K562 (cell line): ENCODE results near the gene LCLAT1. TPM values are rescaled to one million over a fixed set of nuclear protein-coding genes. Genes with fewer than 3 reads are reported as not detected.
A peak's percentile ranks its signal among the peaks of the same experiment; 100 is the strongest.

ENCODE experiments used
- ATAC-seq: fragments of 200-7000 bp; cut with Tn5 transposase; 3 replicates; pipeline ENCODE4 v1.9.1; 2020; ENCODE audit warnings: moderate library complexity
- BruUV-seq: library from RNA; stranded (reverse); fragments of 400-500 nt; replicated peaks from 2 replicates; lab custom pipeline; 2021; lab: Mats Ljungman, UMichigan
- CTCF ChIA-PET: fragments of 300-600 bp; formaldehyde crosslinking; extraction: SDS; loops from one replicate; lab custom pipeline; 2021; ENCODE audit warnings: low intra/inter-chr PET ratio; lab: Yijun Ruan, JAX
- POLR2A ChIA-PET: fragments of 300-600, 350-650 bp; sonication (Branson Sonifier 250); formaldehyde crosslinking; extraction: SDS; loops from one replicate; lab custom pipeline; 2021; ENCODE audit warnings: antibody characterized with exemption, inconsistent platforms; lab: Yijun Ruan, JAX
- DNase-seq, 4 experiments: peaks; one replicate each; pipeline versions ENCODE4 v3.0.0 to v3.0.0-alpha.2; 2011 to 2018; ENCODE audit warnings: low spot score in 3 of 4, mixed read lengths in 3 of 4; ENCODE audit errors: extremely low read depth in 1 of 4
- FAIRE-seq: peaks from 2 replicates; lab custom pipeline; 2011; peaks lifted over from hg19 to GRCh38; lab: Jason Lieb, UNC
- H2AFZ ChIP-seq: 2 replicates; pipeline ENCODE4 v1.6.0; 2011; ENCODE audit warnings: low read depth, low read length, control low read depth, inconsistent platforms
- H3K27ac ChIP-seq: fragments of 200-600 bp; 3 replicates; pipeline ENCODE4 v1.8.0; 2011; ENCODE audit warnings: low read depth, mild to moderate bottlenecking, control low read depth, inconsistent platforms, low read length, moderate library complexity, mixed read lengths; ENCODE audit errors: extremely low read depth
- H3K27me3 ChIP-seq, 2 experiments: fragments of 300-600 bp in 1 of 2; 2 replicates in 1 of 2; 3 replicates in 1 of 2; pipeline versions ENCODE4 v1.6.0 to v1.8.0; 2011; ENCODE audit warnings: inconsistent platforms in 2 of 2, low read length in 2 of 2, mild to moderate bottlenecking in 1 of 2, mixed read lengths in 1 of 2, moderate library complexity in 1 of 2; ENCODE audit not compliant: control insufficient read depth in 2 of 2, insufficient read depth in 2 of 2
- H3K36me3 ChIP-seq: fragments of 300-600 bp; 3 replicates; pipeline ENCODE4 v1.8.0; 2011; ENCODE audit warnings: mild to moderate bottlenecking, low read length, inconsistent platforms; ENCODE audit not compliant: control insufficient read depth, insufficient read depth
- H3K4me1 ChIP-seq, 2 experiments: fragments of 200-600 bp in 1 of 2; replicated peaks in 1 of 2; 2 replicates in 1 of 2; 3 replicates in 1 of 2; pipeline versions ENCODE4 v1.5.1 to v1.8.0; 2011; ENCODE audit warnings: inconsistent platforms in 2 of 2, low read length in 2 of 2, mild to moderate bottlenecking in 1 of 2, mixed read lengths in 1 of 2, moderate library complexity in 1 of 2; ENCODE audit not compliant: control insufficient read depth in 2 of 2, insufficient read depth in 2 of 2
- H3K4me2 ChIP-seq: 2 replicates; pipeline ENCODE4 v1.6.1; 2011; ENCODE audit warnings: low read length, control low read depth, inconsistent platforms, mixed read lengths; ENCODE audit not compliant: insufficient read depth
- H3K4me3 ChIP-seq: fragments of 200-600 bp; sonication (generic), shearing (Covaris generic); 2 replicates; pipeline ENCODE4 v1.5.1; 2016; ENCODE audit warnings: control low read depth, inconsistent platforms
- H3K79me2 ChIP-seq: fragments of 200-600 bp; 3 replicates; pipeline ENCODE4 v1.8.0; 2011; ENCODE audit warnings: low read length, inconsistent platforms; ENCODE audit not compliant: control insufficient read depth, insufficient read depth
- H3K9ac ChIP-seq, 2 experiments: 2 replicates each; pipeline versions ENCODE4 v1.6.0 to v1.6.1; 2011; ENCODE audit warnings: low read depth in 2 of 2, low read length in 2 of 2, control low read depth in 1 of 2, inconsistent platforms in 1 of 2, mild to moderate bottlenecking in 1 of 2, mixed read lengths in 1 of 2; ENCODE audit not compliant: insufficient read depth in 1 of 2
- H3K9me1 ChIP-seq: one replicate; pipeline ENCODE4 v1.6.0; 2011; ENCODE audit warnings: inconsistent platforms, mild to moderate bottlenecking, low read length, moderate library complexity; ENCODE audit not compliant: control insufficient read depth, insufficient read depth
- H3K9me3 ChIP-seq: replicated peaks from 2 replicates; pipeline ENCODE4 v1.5.1; 2011; ENCODE audit warnings: low read depth, low read length, inconsistent platforms; ENCODE audit not compliant: control insufficient read depth, insufficient read depth
- H4K20me1 ChIP-seq: replicated peaks from 2 replicates; pipeline ENCODE4 v1.6.1; 2011; ENCODE audit warnings: low read length, inconsistent platforms, mixed read lengths; ENCODE audit not compliant: control insufficient read depth, insufficient read depth
- ADNP ChIP-seq: fragments of 200-800 bp; sonication (Bioruptor generic); IDR thresholded peaks from 2 replicates; pipeline ENCODE4 v1.6.1; 2016; ENCODE audit warnings: missing genetic modification characterization, missing compliant biosample characterization
- ATF7 ChIP-seq: fragments of 450-650 bp; IDR thresholded peaks from 2 replicates; pipeline ENCODE4 v1.7.1; 2014; ENCODE audit warnings: mild to moderate bottlenecking, moderate library complexity
- BACH1 ChIP-seq: fragments of 200-800 bp; sonication (Bioruptor generic); IDR thresholded peaks from 2 replicates; pipeline ENCODE4 v1.6.1; 2016; ENCODE audit warnings: missing genetic modification characterization, missing compliant biosample characterization
- CBFA2T2 ChIP-seq: fragments of 450-650 bp; conservative IDR thresholded peaks from 2 replicates; pipeline ENCODE4 v1.6.1; 2017; ENCODE audit warnings: mild to moderate bottlenecking
- CCNT2 ChIP-seq: IDR thresholded peaks from 2 replicates; pipeline ENCODE4 v1.6.1; 2011; ENCODE audit warnings: borderline replicate concordance, low read depth, mild to moderate bottlenecking, moderate library complexity, mixed read lengths, low read length; ENCODE audit not compliant: insufficient read length; ENCODE audit errors: extremely low read depth
- CREM ChIP-seq: IDR thresholded peaks from 2 replicates; pipeline ENCODE4 v1.6.1; 2014; ENCODE audit warnings: antibody characterized with exemption, low read depth
- ESRRA ChIP-seq: fragments of 450-650 bp; IDR thresholded peaks from 2 replicates; pipeline ENCODE4 v1.6.1; 2014; ENCODE audit warnings: low read depth, mild to moderate bottlenecking, moderate library complexity, borderline replicate concordance
- ETS2 ChIP-seq: IDR thresholded peaks from 2 replicates; pipeline ENCODE4 v1.6.1; 2016; ENCODE audit warnings: borderline replicate concordance, missing genetic modification characterization, mild to moderate bottlenecking, moderate library complexity, missing compliant biosample characterization; ENCODE audit not compliant: poor library complexity, severe bottlenecking
- GABPB1 ChIP-seq: sonication (generic); formaldehyde crosslinking; IDR thresholded peaks from 2 replicates; pipeline ENCODE4 v1.8.0; 2022; ENCODE audit warnings: mild to moderate bottlenecking, missing genetic modification reagents
- GTF2E2 ChIP-seq: fragments of 200-800 bp; sonication (Bioruptor generic); IDR thresholded peaks from 2 replicates; pipeline ENCODE4 v1.6.1; 2016; ENCODE audit warnings: missing genetic modification characterization, missing compliant biosample characterization
- MAFG ChIP-seq: fragments of 450-650 bp; conservative IDR thresholded peaks from 2 replicates; pipeline ENCODE4 v1.6.1; 2016; ENCODE audit warnings: missing genetic modification characterization, missing compliant biosample characterization
- MLLT1 ChIP-seq, 2 experiments: fragments of 450-650 bp; IDR thresholded peaks; 2 replicates each; pipeline ENCODE4 v1.6.1; 2016
- TFAP4 ChIP-seq: sonication (generic); formaldehyde crosslinking; IDR thresholded peaks from 2 replicates; pipeline ENCODE4 v1.8.0; 2022; ENCODE audit warnings: missing genetic modification reagents, mild to moderate bottlenecking, moderate library complexity, borderline replicate concordance
- XRCC5 ChIP-seq: fragments of 200-400 bp; formaldehyde crosslinking; IDR thresholded peaks from 2 replicates; pipeline ENCODE4 v1.6.1; 2017; ENCODE audit warnings: low read depth, mild to moderate bottlenecking, low read length
- ZKSCAN8 ChIP-seq: fragments of 200-800 bp; sonication (Bioruptor generic); IDR thresholded peaks from 2 replicates; pipeline ENCODE4 v1.6.1; 2016; ENCODE audit warnings: missing genetic modification characterization, missing compliant biosample characterization
- ZNF3 ChIP-seq: fragments of 250-450 bp; sonication (Bioruptor Pico); IDR thresholded peaks from 2 replicates; pipeline ENCODE4 v1.5.0; 2021; ENCODE audit warnings: mild to moderate bottlenecking, moderate library complexity
- WGBS: fragments of 100-300 bp; shearing (Covaris generic); methylation state at CpG from one replicate; pipeline ENCODE4 v1.1.6; 2016; ENCODE audit warnings: low coverage, mixed read lengths; ENCODE audit not compliant: insufficient coverage; ENCODE audit errors: missing lambda C conversion rate; 5-methylcytosine and 5-hydroxymethylcytosine counted together
- in situ Hi-C: fragments of 300-500 bp; cut with MboI; formaldehyde crosslinking; loops from 4 replicates; pipeline ENCODE4 v1.15.0; 2018; ENCODE audit warnings: inconsistent platforms, mixed read lengths
- intact Hi-C: fragments of 100-400 bp; cut with micrococcal nuclease; formaldehyde crosslinking; loops from 2 replicates; pipeline ENCODE4 v1.14.2; 2022
- polyA plus RNA-seq, 8 experiments: library from polyadenylated mRNA; depleted of rRNA in 4 of 8; stranded (reverse) in 5 of 8; unstranded in 3 of 8; fragments of >200 nt; fragmentation: Nextera tagmentation in 2 of 8; fragmentation: Illumina TruSeq in 1 of 8; extraction: Ambion mirVana in 2 of 8; extraction: Trizol in 1 of 8; gene quantifications; 2 replicates each; pipeline versions ENCODE4 v1.2.1 to v1.2.3, GENCODE V29; 2011 to 2014; ENCODE audit warnings: inconsistent platforms in 1 of 8, missing spikeins in 1 of 8
- total RNA-seq, 7 experiments: library from RNA; depleted of rRNA in 6 of 7; stranded (reverse); fragments of >200 nt in 6 of 7; fragmentation: Illumina TruSeq in 2 of 7; extraction: Trizol in 2 of 7; gene quantifications; 2 replicates each; pipeline versions ENCODE4 v1.2.1 to v1.2.3, GENCODE V29; 2011 to 2021; ENCODE audit warnings: low replicate concordance in 1 of 7
- TF ChIP-seq, protein P1 (sequence below): fragments of 450-650 bp; IDR thresholded peaks from 2 replicates; pipeline ENCODE4 v1.6.1; 2017; ENCODE audit warnings: mild to moderate bottlenecking, moderate library complexity
- TF ChIP-seq, protein P2 (sequence below): sonication (generic); formaldehyde crosslinking; IDR thresholded peaks from 2 replicates; pipeline ENCODE4 v1.8.1; 2023; ENCODE audit warnings: mild to moderate bottlenecking, missing genetic modification reagents

Gene LCLAT1
- total and polyA plus RNA-seq, 9 of the 15 experiments (the other 6 are each of a cell fraction or from before 2014, with no cell fraction given): 8.9 to 63.3 (median 25.4) TPM

- peak overlapping the region; percentile 22; the same call in 1 of the 2 replicates for H2AFZ ChIP-seq
- no peak overlapping the region; the same call in 2 of the 3 replicates for H3K27ac ChIP-seq
- in situ Hi-C loops: no loop called here
- TF ChIP-seq GABPB1 (CRISPR knock-in tag) (no peak), CREM (0 out of 2 replicates have a peak, but pooled peaks have one; percentile 35), GTF2E2 (tag) (no peak), ATF7 (no peak), ZNF3 (CRISPR knock-in tag) (no peak), TFAP4 (CRISPR knock-in tag) (no peak), MAFG (no peak), ADNP (tag) (no peak), BACH1 (tag) (no peak), CCNT2 (no peak), ESRRA (no peak), XRCC5 (no peak), MLLT1 (IDR thresholded peaks at IDR 0.05) (no peak), CBFA2T2 (no peak), ETS2 (no peak), ZKSCAN8 (0 out of 2 replicates have a peak, but pooled peaks have one; percentile 10)
- TF ChIP-seq, protein P1, sequence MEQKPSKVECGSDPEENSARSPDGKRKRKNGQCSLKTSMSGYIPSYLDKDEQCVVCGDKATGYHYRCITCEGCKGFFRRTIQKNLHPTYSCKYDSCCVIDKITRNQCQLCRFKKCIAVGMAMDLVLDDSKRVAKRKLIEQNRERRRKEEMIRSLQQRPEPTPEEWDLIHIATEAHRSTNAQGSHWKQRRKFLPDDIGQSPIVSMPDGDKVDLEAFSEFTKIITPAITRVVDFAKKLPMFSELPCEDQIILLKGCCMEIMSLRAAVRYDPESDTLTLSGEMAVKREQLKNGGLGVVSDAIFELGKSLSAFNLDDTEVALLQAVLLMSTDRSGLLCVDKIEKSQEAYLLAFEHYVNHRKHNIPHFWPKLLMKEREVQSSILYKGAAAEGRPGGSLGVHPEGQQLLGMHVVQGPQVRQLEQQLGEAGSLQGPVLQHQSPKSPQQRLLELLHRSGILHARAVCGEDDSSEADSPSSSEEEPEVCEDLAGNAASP: no peak
- TF ChIP-seq, protein P2, sequence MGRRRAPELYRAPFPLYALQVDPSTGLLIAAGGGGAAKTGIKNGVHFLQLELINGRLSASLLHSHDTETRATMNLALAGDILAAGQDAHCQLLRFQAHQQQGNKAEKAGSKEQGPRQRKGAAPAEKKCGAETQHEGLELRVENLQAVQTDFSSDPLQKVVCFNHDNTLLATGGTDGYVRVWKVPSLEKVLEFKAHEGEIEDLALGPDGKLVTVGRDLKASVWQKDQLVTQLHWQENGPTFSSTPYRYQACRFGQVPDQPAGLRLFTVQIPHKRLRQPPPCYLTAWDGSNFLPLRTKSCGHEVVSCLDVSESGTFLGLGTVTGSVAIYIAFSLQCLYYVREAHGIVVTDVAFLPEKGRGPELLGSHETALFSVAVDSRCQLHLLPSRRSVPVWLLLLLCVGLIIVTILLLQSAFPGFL: no peak
Observed at GRCh38 chr2:30422444-30423040, 24.5 kb upstream of the LCLAT1 start.

More at GRCh38 chr2:30422444-30423040, 24.5 kb upstream of the LCLAT1 start:
- Histone ChIP-seq H3K27me3 (no peaks in the 10 kb centered on the region), H3K9ac (no peak overlapping the region), H3K9me1 (no peaks in the 10 kb centered on the region), H4K20me1 (no peaks in the 10 kb centered on the region), H3K4me1 (peaks cover 0 to 17% of the 10 kb centered on the region in 2 experiments; a peak in 2 of 5 replicates), H3K36me3 (no peaks in the 10 kb centered on the region), H3K9me3 (no peaks in the 10 kb centered on the region), H3K4me2 (no peak overlapping the region; the same call in 1 of the 2 replicates), H3K4me3 (no peak overlapping the region), H3K79me2 (no peaks in the 10 kb centered on the region)
- DNase-seq (peak in 2 of 4 experiments; percentile 25 to 27), FAIRE-seq (no peak), ATAC-seq (peak; percentile 80)
- 31% methylated on average over 7 of the region's 8 CpGs for WGBS
- BruUV-seq: no TSS peak
- ChIA-PET CTCF (no interaction called here), POLR2A (interaction anchor here (0.6 to 1.9 kb wide), 5 partner anchors 8 to 267 kb away, joined by 3 to 7 read pairs (median 3); no protein-coding TSS in a partner anchor)
- intact Hi-C loops: no loop called here
